Measurements from ENCODE around the gene LIX1L.

DNA sequence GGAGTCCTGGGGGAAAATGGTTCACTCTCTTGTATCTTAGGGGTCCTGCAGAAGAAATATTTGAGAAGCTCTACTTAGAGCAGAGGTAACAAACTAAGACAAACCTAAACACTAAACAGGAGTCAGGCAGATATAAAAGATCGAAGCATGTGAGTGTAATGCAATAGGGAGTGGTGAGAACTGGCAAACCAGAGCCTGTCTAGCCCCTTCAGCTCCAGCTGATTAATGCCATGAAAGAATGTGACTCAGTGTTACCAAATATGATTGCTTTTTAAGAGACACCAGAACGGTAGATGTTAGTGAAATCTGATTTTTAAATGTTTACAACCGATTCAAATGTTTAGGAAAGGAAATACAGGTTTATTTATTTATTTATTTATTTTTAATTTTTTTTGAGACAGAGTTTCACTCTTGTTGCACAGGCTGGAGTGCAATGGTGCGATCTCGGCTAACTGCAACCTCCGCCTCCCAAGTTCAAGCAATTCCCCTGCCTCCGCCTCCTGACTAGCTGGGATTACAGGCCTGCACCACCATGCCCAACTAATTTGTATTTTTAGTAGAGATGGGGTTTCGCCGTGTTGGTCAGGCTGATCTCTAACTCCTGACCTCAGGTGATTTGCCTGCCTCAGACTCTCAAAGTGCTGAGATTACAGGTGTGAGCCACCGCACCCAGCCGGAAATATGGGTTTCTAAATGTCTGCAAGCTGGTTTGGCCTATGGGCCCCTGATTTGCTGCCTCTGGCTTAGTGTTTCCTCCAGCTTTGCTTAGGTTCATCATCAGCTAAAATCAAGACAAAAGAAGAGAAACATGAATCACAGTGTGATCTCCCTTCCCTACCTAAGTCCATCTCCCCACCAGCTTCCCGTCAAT, 26.4 kb upstream of the LIX1L start:
- TF ChIP-seq CTCF (IDR thresholded peaks at IDR 0.05) (no peak), POLR2A (IDR thresholded peaks at IDR 0.05) (no peak)

Measured in Peyer's patch (tissue), 4 donors.